HCT116 (cell line): Measurements from ENCODE around the gene PIK3R6. TPM values are rescaled to one million over a fixed set of nuclear protein-coding genes. Genes with fewer than 3 reads are reported as not detected.

ENCODE experiments used
- ATAC-seq: fragments of 200-7000 bp; cut with Tn5 transposase; 2 replicates; pipeline ENCODE4 v1.9.1; 2020; ENCODE audit warnings: mild to moderate bottlenecking, moderate library complexity
- BruUV-seq: library from RNA; stranded (reverse); fragments of 400-500 nt; replicated peaks from 2 replicates; lab custom pipeline; 2021; lab: Mats Ljungman, UMichigan
- CTCF ChIA-PET: fragments of 300-600 bp; sonication (Branson Sonifier 250); formaldehyde crosslinking; loops from one replicate; lab custom pipeline; 2021; ENCODE audit warnings: antibody characterized with exemption; lab: Charles Lee
- POLR2A ChIA-PET: fragments of 300-600, 350-600 bp; sonication (Branson Sonifier 250); formaldehyde crosslinking; loops from one replicate; lab custom pipeline; 2021; ENCODE audit warnings: antibody characterized with exemption; lab: Charles Lee
- RAD21 ChIA-PET, 2 experiments: fragments of 300-600 bp; sonication (Branson Sonifier 250); formaldehyde crosslinking; loops; one replicate each; lab custom pipeline; 2023; ENCODE audit warnings: low total read pairs in 2 of 2; ENCODE audit not compliant: uncharacterized antibody in 2 of 2, unreplicated experiment in 2 of 2, low non-redundant PET in 1 of 2; lab: Charles Lee
- DNase-seq: peaks from one replicate; pipeline ENCODE4 v3.0.0-alpha.2; 2010; ENCODE audit warnings: low read depth, low spot score
- H2AFZ ChIP-seq: fragments of 200-600 bp; shearing (Covaris generic), sonication (generic); 2 replicates; pipeline ENCODE4 v1.6.1; 2017; ENCODE audit warnings: low read depth, mixed run types, mixed read lengths, antibody characterized with exemption, low read length; ENCODE audit not compliant: poor library complexity, severe bottlenecking
- H3K27ac ChIP-seq: 2 replicates; pipeline ENCODE4 v1.5.1; 2012; ENCODE audit warnings: low read depth, low read length
- H3K27me3 ChIP-seq: fragments of 200-600 bp; sonication (generic); 2 replicates; pipeline ENCODE4 v1.6.1; 2016; ENCODE audit warnings: mixed run types, low read length, mixed read lengths; ENCODE audit not compliant: insufficient read depth
- H3K36me3 ChIP-seq, 2 experiments: fragments of 200-500 bp in 1 of 2; fragments of 200-600 bp in 1 of 2; sonication (Bioruptor generic) in 1 of 2; sonication (generic) in 1 of 2; 2 replicates each; pipeline versions ENCODE4 v1.5.1 to v1.6.1; 2014 to 2016; ENCODE audit warnings: low read length in 2 of 2, inconsistent platforms in 1 of 2, mixed read lengths in 1 of 2, mixed run types in 1 of 2; ENCODE audit not compliant: insufficient read depth in 2 of 2, control insufficient read depth in 1 of 2
- H3K4me1 ChIP-seq, 2 experiments: fragments of 200-600 bp in 1 of 2; sonication (generic) in 1 of 2; 2 replicates each; pipeline versions ENCODE4 v1.5.1 to v1.6.1; 2012 to 2017; ENCODE audit warnings: low read length in 2 of 2, inconsistent platforms in 1 of 2, mild to moderate bottlenecking in 1 of 2, mixed read lengths in 1 of 2, mixed run types in 1 of 2, moderate library complexity in 1 of 2; ENCODE audit not compliant: insufficient read depth in 2 of 2, control insufficient read depth in 1 of 2
- H3K4me2 ChIP-seq: fragments of 200-600 bp; sonication (generic); 2 replicates; pipeline ENCODE4 v1.6.1; 2017; ENCODE audit warnings: mixed run types, low read length, mixed read lengths
- H3K4me3 ChIP-seq, 2 experiments: fragments of 200-600 bp in 1 of 2; sonication (generic) in 1 of 2; replicated peaks in 1 of 2; 2 replicates each; pipeline ENCODE4 v1.5.1; 2011 to 2016; ENCODE audit warnings: low read length in 2 of 2, control low read depth in 1 of 2, low read depth in 1 of 2, mild to moderate bottlenecking in 1 of 2, mixed read lengths in 1 of 2, mixed run types in 1 of 2
- H3K79me2 ChIP-seq: fragments of 200-600 bp; sonication (generic); 2 replicates; pipeline ENCODE4 v1.6.1; 2017; ENCODE audit warnings: mild to moderate bottlenecking, mixed run types, low read length, moderate library complexity, mixed read lengths; ENCODE audit not compliant: insufficient read depth
- H3K9ac ChIP-seq: fragments of 200-600 bp; sonication (generic); 2 replicates; pipeline ENCODE4 v1.6.1; 2016; ENCODE audit warnings: low read length, mixed read lengths
- H3K9me2 ChIP-seq: fragments of 200-600 bp; sonication (generic), shearing (Covaris generic); 2 replicates; pipeline ENCODE4 v1.6.1; 2017; ENCODE audit warnings: mixed run types, mild to moderate bottlenecking, moderate library complexity; ENCODE audit not compliant: insufficient read depth
- H3K9me3 ChIP-seq, 2 experiments: fragments of 200-500 bp in 1 of 2; fragments of 200-600 bp in 1 of 2; sonication (Bioruptor generic) in 1 of 2; sonication (generic) in 1 of 2; 2 replicates each; pipeline ENCODE4 v1.6.1; 2014 to 2017; ENCODE audit warnings: low read length in 2 of 2, mixed read lengths in 2 of 2, inconsistent platforms in 1 of 2, low read depth in 1 of 2, mild to moderate bottlenecking in 1 of 2, mixed run types in 1 of 2, moderate library complexity in 1 of 2; ENCODE audit not compliant: control insufficient read depth in 1 of 2, insufficient read depth in 1 of 2
- H4K20me1 ChIP-seq: fragments of 200-600 bp; sonication (generic), shearing (Covaris generic); 2 replicates; pipeline ENCODE4 v1.6.1; 2017; ENCODE audit warnings: mixed run types, mild to moderate bottlenecking, moderate library complexity; ENCODE audit not compliant: insufficient read depth
- CEBPB ChIP-seq: IDR thresholded peaks from 2 replicates; pipeline ENCODE4 v1.6.1; 2012; ENCODE audit warnings: low read depth
- EGR1 ChIP-seq: IDR thresholded peaks from 2 replicates; pipeline ENCODE4 v1.6.1; 2012; ENCODE audit warnings: low read depth
- EZH2phosphoT487 ChIP-seq: fragments of 200-600 bp; IDR thresholded peaks from 2 replicates; pipeline ENCODE4 v1.6.1; 2018; ENCODE audit warnings: antibody characterized with exemption, borderline replicate concordance
- POLR2A ChIP-seq: IDR thresholded peaks from 2 replicates; pipeline ENCODE4 v1.7.0; 2011; ENCODE audit warnings: borderline replicate concordance; ENCODE audit not compliant: insufficient read depth, insufficient read length; ENCODE audit errors: extremely low read depth
- SIN3A ChIP-seq: IDR thresholded peaks from 2 replicates; pipeline ENCODE4 v1.6.1; 2012; ENCODE audit warnings: low read depth
- SP1 ChIP-seq: IDR thresholded peaks from 2 replicates; pipeline ENCODE4 v1.6.1; 2012; ENCODE audit warnings: low read depth
- TCF7L2 ChIP-seq: IDR thresholded peaks from 2 replicates; pipeline ENCODE4 v1.7.0; 2011; ENCODE audit warnings: borderline replicate concordance, inconsistent platforms; ENCODE audit not compliant: insufficient read depth, insufficient read length; ENCODE audit errors: extremely low read depth
- ZNF274 ChIP-seq: fragments of 200-500 bp; sonication (Bioruptor generic); IDR thresholded peaks from 2 replicates; pipeline ENCODE4 v1.6.1; 2014; ENCODE audit warnings: mild to moderate bottlenecking, low read depth, low read length, inconsistent platforms
- intact Hi-C: fragments of 100-400 bp; cut with micrococcal nuclease; formaldehyde crosslinking; loops from 2 replicates; pipeline ENCODE4 v1.10.0; 2022
- total RNA-seq: library from RNA; stranded (reverse); gene quantifications from one replicate; pipeline ENCODE4 v1.2.1, GENCODE V29; 2021; ENCODE audit not compliant: unreplicated experiment
- TF ChIP-seq, protein P1 (sequence below), 3 experiments: fragments of 200-600 bp in 1 of 3; sonication (generic) in 1 of 3; IDR thresholded peaks in 2 of 3; conservative IDR thresholded peaks in 1 of 3; 2 replicates each; pipeline ENCODE4 v1.5.1; 2012 to 2017; ENCODE audit warnings: low read depth in 2 of 3, low read length in 2 of 3, antibody characterized with exemption in 1 of 3, borderline replicate concordance in 1 of 3, control low read depth in 1 of 3, mild to moderate bottlenecking in 1 of 3, mixed read lengths in 1 of 3, mixed run types in 1 of 3, moderate library complexity in 1 of 3; ENCODE audit not compliant: insufficient read depth in 1 of 3

The PIK3R6 gene
- total RNA-seq, 1 experiment from 2014 or later = 0.07 TPM

DNA sequence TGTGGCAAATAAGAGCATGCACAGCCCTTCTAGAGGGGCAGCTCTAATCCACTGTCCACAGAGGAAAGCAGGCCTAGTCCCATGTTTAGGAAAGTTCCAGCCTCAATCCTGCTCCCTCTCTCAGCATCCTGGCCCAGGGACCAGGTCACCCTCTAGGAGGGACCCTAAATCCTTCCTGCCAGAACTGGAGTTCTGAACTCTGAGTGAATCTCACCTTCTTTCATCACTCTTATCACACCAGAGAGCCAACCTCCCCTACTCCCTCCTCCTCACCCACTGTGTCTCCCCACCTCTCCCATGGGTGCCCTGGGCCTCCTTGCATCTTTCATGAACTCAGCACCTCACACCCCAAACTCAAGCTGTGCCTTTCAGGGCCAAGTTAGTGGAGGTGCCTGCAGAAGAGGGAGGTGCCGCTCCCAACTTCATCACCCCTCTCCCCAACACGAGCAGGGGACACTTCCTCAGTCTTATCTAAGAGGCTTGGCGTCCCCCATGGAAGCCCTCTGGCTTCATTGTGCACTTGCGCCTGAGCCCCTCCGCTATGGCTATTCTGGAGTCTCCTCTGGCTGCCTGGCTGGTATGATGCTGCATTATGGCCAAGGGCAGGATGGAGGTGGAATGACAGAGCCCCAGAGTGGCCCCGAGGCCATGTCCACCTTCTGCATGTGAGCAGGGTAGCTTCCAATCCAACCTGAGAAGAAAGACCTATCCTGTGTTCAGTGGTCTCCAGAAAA lies 31.7 kb downstream of the PIK3R6 start:
- Histone ChIP-seq H3K27ac (no peak overlapping the region), H4K20me1 (no peaks in the 10 kb centered on the region; the same call in 1 of the 2 replicates), H3K9me2 (no peaks in the 10 kb centered on the region), H3K27me3 (no peaks in the 10 kb centered on the region), H3K4me2 (no peak overlapping the region), H2AFZ (no peak overlapping the region), H3K4me1 (no peaks in the 10 kb centered on the region), H3K79me2 (no peaks in the 10 kb centered on the region), H3K9me3 (no peaks in the 10 kb centered on the region), H3K4me3 (no peak overlapping the region), H3K9ac (no peak overlapping the region), H3K36me3 (no peaks in the 10 kb centered on the region)
- no peak for DNase-seq
- intact Hi-C loops = no loop called here
- no TSS peak for BruUV-seq
- ChIA-PET RAD21 (no interaction called here), CTCF (no interaction called here), POLR2A (no interaction called here)
- ATAC-seq = no peak
- TF ChIP-seq EZH2phosphoT487 = no peak
- TF ChIP-seq, protein P1, sequence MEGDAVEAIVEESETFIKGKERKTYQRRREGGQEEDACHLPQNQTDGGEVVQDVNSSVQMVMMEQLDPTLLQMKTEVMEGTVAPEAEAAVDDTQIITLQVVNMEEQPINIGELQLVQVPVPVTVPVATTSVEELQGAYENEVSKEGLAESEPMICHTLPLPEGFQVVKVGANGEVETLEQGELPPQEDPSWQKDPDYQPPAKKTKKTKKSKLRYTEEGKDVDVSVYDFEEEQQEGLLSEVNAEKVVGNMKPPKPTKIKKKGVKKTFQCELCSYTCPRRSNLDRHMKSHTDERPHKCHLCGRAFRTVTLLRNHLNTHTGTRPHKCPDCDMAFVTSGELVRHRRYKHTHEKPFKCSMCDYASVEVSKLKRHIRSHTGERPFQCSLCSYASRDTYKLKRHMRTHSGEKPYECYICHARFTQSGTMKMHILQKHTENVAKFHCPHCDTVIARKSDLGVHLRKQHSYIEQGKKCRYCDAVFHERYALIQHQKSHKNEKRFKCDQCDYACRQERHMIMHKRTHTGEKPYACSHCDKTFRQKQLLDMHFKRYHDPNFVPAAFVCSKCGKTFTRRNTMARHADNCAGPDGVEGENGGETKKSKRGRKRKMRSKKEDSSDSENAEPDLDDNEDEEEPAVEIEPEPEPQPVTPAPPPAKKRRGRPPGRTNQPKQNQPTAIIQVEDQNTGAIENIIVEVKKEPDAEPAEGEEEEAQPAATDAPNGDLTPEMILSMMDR (IDR thresholded peaks at IDR 0.05 in 2 of 3, conservative IDR thresholded peaks at IDR 0.05 in 1 of 3; ENCODE audit: borderline replicate concordance in 1 of 3, insufficient read depth in 1 of 3, low read depth in 2 of 3, low read length in 2 of 3) = no peak
- TF ChIP-seq TCF7L2 = no peak
- no peak for TF ChIP-seq ZNF274
- TF ChIP-seq EGR1 = no peak
- TF ChIP-seq SP1 = no peak
- TF ChIP-seq CEBPB = no peak
- no peak for TF ChIP-seq SIN3A
- no peak for TF ChIP-seq POLR2A
